ENCODE measurements around the gene RTN4RL2. TPM values are rescaled to one million over a fixed set of nuclear protein-coding genes. Genes with fewer than 3 reads are reported as not detected.

The RTN4RL2 gene
- total RNA-seq, 2 experiments from 2014 or later: 0.23 to 0.27 TPM

GRCh38 chr11:57468276-57468675, 7.9 kb downstream of the RTN4RL2 start:
- CTCF ChIA-PET: interaction anchor here (1.2 to 3.3 kb wide), 3 partner anchors 11 to 59 kb away, joined by 5 to 16 read pairs (median 11); no protein-coding TSS in a partner anchor
- POLR2A ChIA-PET: interaction anchor here (0.5 kb wide), 1 partner anchor 179 kb away, joined by 3 read pairs; no protein-coding TSS in a partner anchor
- ATAC-seq (no peak), DNase-seq (no peak)
- intact Hi-C loops (cut with micrococcal nuclease): no loop called here
- Mint-ChIP-seq H3K27ac (no peak overlapping the region), H3K36me3 (ENCODE audit: low read depth) (no peaks in the 10 kb centered on the region), H3K4me1 (ENCODE audit: low read depth) (peaks cover 3% of the 10 kb centered on the region), H3K4me3 (no peak overlapping the region), H3K9me3 (no peaks in the 10 kb centered on the region), H3K27me3 (peaks cover 1% of the 10 kb centered on the region)
- TF ChIP-seq CTCF (IDR thresholded peaks at IDR 0.05): no peak

GRCh38 chr11:57469268-57469667, 8.9 kb downstream of the RTN4RL2 start:
- Mint-ChIP-seq H3K36me3 (ENCODE audit: low read depth) (no peaks in the 10 kb centered on the region), H3K4me1 (ENCODE audit: low read depth) (peaks cover 8% of the 10 kb centered on the region), H3K4me3 (no peak overlapping the region), H3K27me3 (peaks cover 2% of the 10 kb centered on the region), H3K27ac (no peak overlapping the region), H3K9me3 (no peaks in the 10 kb centered on the region)
- no peak for DNase-seq
- ChIA-PET CTCF (interaction anchor here (0.6 to 3.3 kb wide), 3 partner anchors 11 to 24 kb away, joined by 3 to 16 read pairs (median 4); no protein-coding TSS in a partner anchor), POLR2A (interaction anchor here (1.0 kb wide), 1 partner anchor 19 kb away, joined by 3 read pairs; no protein-coding TSS in a partner anchor)
- intact Hi-C loops (cut with micrococcal nuclease): no loop called here
- ATAC-seq: no peak
- TF ChIP-seq CTCF (IDR thresholded peaks at IDR 0.05): no peak

- Mint-ChIP-seq H3K27me3 (peaks cover 2% of the 10 kb centered on the region), H3K36me3 (ENCODE audit: low read depth) (no peaks in the 10 kb centered on the region), H3K9me3 (no peaks in the 10 kb centered on the region), H3K4me3 (no peak overlapping the region), H3K27ac (no peak overlapping the region), H3K4me1 (ENCODE audit: low read depth) (peaks cover 26% of the 10 kb centered on the region)
- DNase-seq (no peak), ATAC-seq (no peak)
- ChIA-PET POLR2A (interaction anchor here (1.4 kb wide), 1 partner anchor 48 kb away, joined by 3 read pairs; no protein-coding TSS in a partner anchor), CTCF (interaction anchor here (1.3 to 4.4 kb wide), 5 partner anchors 9 to 56 kb away, joined by 4 to 73 read pairs (median 24); no protein-coding TSS in a partner anchor)
- intact Hi-C loops (cut with micrococcal nuclease): no loop called here
- no peak for TF ChIP-seq CTCF (IDR thresholded peaks at IDR 0.05)
Measured at GRCh38 chr11:57471496-57471895, 11.2 kb downstream of the RTN4RL2 start.

GRCh38 chr11:57473285-57473841, 13.0 kb downstream of the RTN4RL2 start:
- H3K4me1 Mint-ChIP-seq (ENCODE audit: low read depth): peaks cover 28% of the 10 kb centered on the region
- TF ChIP-seq CTCF (IDR thresholded peaks at IDR 0.05): no peak
- H3K36me3 Mint-ChIP-seq (ENCODE audit: low read depth): no peaks in the 10 kb centered on the region
- no peak overlapping the region for H3K27ac Mint-ChIP-seq
- no peaks in the 10 kb centered on the region for H3K9me3 Mint-ChIP-seq
- DNase-seq (no peak), ATAC-seq (no peak)
- POLR2A ChIA-PET: interaction anchor here (0.9 to 1.8 kb wide), 5 partner anchors 10 to 268 kb away, joined by 3 to 12 read pairs (median 5); partner anchors contain the start of genes RTN4RL2 and SELENOH
- no peak overlapping the region for H3K4me3 Mint-ChIP-seq
- CTCF ChIA-PET: interaction anchor here (1.0 to 4.4 kb wide), 10 partner anchors 10 to 171 kb away, joined by 3 to 73 read pairs (median 12); partner anchors contain the start of gene RTN4RL2
- intact Hi-C loops (cut with micrococcal nuclease): no loop called here
- H3K27me3 Mint-ChIP-seq: peaks cover 5% of the 10 kb centered on the region
